Heart right ventricle (tissue), 16 donors: Measurements from ENCODE around the gene SETBP1. TPM values are rescaled to one million over a fixed set of nuclear protein-coding genes. Genes with fewer than 3 reads are reported as not detected.

Source experiments
- ATAC-seq, 8 donors: fragments of 200-7000 bp; cut with Tn5 transposase; one replicate each; pipeline ENCODE4 v1.9.1; 2020; ENCODE audit warnings: mild to moderate bottlenecking in 8 of 8, moderate library complexity in 8 of 8, moderate number of reproducible peaks in 1 of 8
- DNase-seq, 2 donors: peaks; one replicate each; pipeline ENCODE4 v3.0.0-alpha.2; 2020
- H3K27ac ChIP-seq, 10 donors: fragments of 200-600 bp; sonication (generic) in 2 of 10; one replicate each; pipeline versions ENCODE4 v1.5.0 to v1.8.0; 2020 to 2022; ENCODE audit warnings: mild to moderate bottlenecking in 3 of 10
- H3K27me3 ChIP-seq, 7 donors: fragments of 200-600 bp; one replicate each; pipeline ENCODE4 v1.8.0; 2021 to 2022; ENCODE audit warnings: mild to moderate bottlenecking in 2 of 7
- H3K36me3 ChIP-seq, 9 donors: fragments of 200-600 bp; sonication (generic) in 1 of 9; one replicate each; pipeline versions ENCODE4 v1.5.0 to v1.8.0; 2020 to 2022; ENCODE audit warnings: mild to moderate bottlenecking in 2 of 9
- H3K4me1 ChIP-seq, 9 donors: fragments of 200-600 bp; sonication (generic) in 1 of 9; one replicate each; pipeline versions ENCODE4 v1.5.0 to v1.8.0; 2020 to 2022; ENCODE audit warnings: mild to moderate bottlenecking in 4 of 9
- H3K4me3 ChIP-seq, 10 donors: fragments of 200-600 bp; sonication (generic) in 2 of 10; one replicate each; pipeline versions ENCODE4 v1.5.0 to v1.8.0; 2020 to 2022; ENCODE audit warnings: mild to moderate bottlenecking in 7 of 10, moderate library complexity in 2 of 10
- H3K9me3 ChIP-seq, 11 donors: fragments of 200-600 bp in 10 of 11; sonication (generic) in 2 of 11; one replicate each; pipeline versions ENCODE4 v1.5.0 to v1.8.0; 2013 to 2022; ENCODE audit warnings: mild to moderate bottlenecking in 2 of 11, control low read depth in 1 of 11, moderate library complexity in 1 of 11
- CTCF ChIP-seq, 9 donors: fragments of 200-600 bp; sonication (generic) in 2 of 9; IDR thresholded peaks; one replicate each; pipeline versions ENCODE4 v1.5.0 to v1.8.0; 2021 to 2022; ENCODE audit warnings: antibody characterized with exemption in 9 of 9, mild to moderate bottlenecking in 5 of 9, moderate library complexity in 1 of 9
- WGBS, 2 donors: extraction: QIAGEN DNeasy Blood & Tissue Kit; methylation state at CpG; one replicate each; pipeline ENCODE4 v1.1.7; 2013; ENCODE audit warnings: inconsistent platforms in 1 of 2; 5-methylcytosine and 5-hydroxymethylcytosine counted together
- intact Hi-C, 10 donors: fragments of 100-400 bp; cut with DNase I; formaldehyde crosslinking; loops; one replicate each; pipeline versions ENCODE4 v1.11.1 to v1.14.2; 2022
- polyA plus RNA-seq, 2 donors: library from polyadenylated mRNA; stranded (reverse); fragments of 200-250 nt; gene quantifications; one replicate each; pipeline ENCODE4 v1.2.3, GENCODE V29; 2013
- total RNA-seq, 10 donors: library from RNA; stranded (reverse); fragmentation: NEBNext Ultra II Directional in 3 of 10; extraction: Animal tissue kit (Norgen Biotek cat#: 25700) in 3 of 10; gene quantifications; one replicate each; pipeline versions ENCODE4 v1.2.1 to v1.2.4, GENCODE V29; 2021 to 2023
- donor health status: Arrhythmogenic right ventricular cardiomyopathy.
- donor health status: ischemic (EF 13 %, LVEDD 7.1; RV severe dilation, severe dysfunction).
- donor health status: healthy with polysubstance abuse.
- donor health status: DM: no; HTN: yes; CAD: no.
- donor health status: DM: no; HTN: no; CAD: no.
- donor health status: ischemic (EF 25% LVEDD 6.9; RV normal size, moderate dysfunction).
- donor health status: ischemic (EF 25% LVEDD 5.7; RV mildly dilated, moderate dysfunction).
- donor health status: healthy.
- donor health status: DM: yes; HTN: yes; CAD: no.
- donor health status: Ischemic cardiomyopathy.
- donor health status: ischemic (EF 35%, LVEDD 5.7; RV mildly dilated, moderate dysfunction).
- donor health status: nonischemic (EF 11% LVEDD 7.7; RV severe dilation, severe dysfunction).
- donor health status: DM: yes; HTN: yes; CAD: no.
- donor health status: PGD.
- donor health status: ischemic (EF 29% LVEDD 5.4; RV normal size, mild dysfunction).
- donor health status: nonischemic (EF 23%, LVEDD 6.1; RV moderate dilation, normal function).

SETBP1 gene
- total and polyA plus RNA-seq, 12 donors = 0.71 to 12.2 (median 6.1) TPM

GRCh38 chr18:45059695-45060094 lies 379.0 kb downstream of the SETBP1 start:
- no peak for DNase-seq
- intact Hi-C loops = no loop called here
- Histone ChIP-seq H3K4me1 (peaks cover 0 to 6% (median 0%) of the 10 kb centered on the region in 9 donors), H3K27me3 (no peaks in the 10 kb centered on the region), H3K36me3 (peaks cover 0 to 10% (median 0%) of the 10 kb centered on the region in 9 donors), H3K9me3 (no peaks in the 10 kb centered on the region), H3K27ac (no peak overlapping the region), H3K4me3 (no peak overlapping the region)
- TF ChIP-seq CTCF (IDR thresholded peaks at IDR 0.05) = no peak
- WGBS, 2 donors = 84 to 89% methylated on average over 2 of the region's 2 CpGs
- peak in 1 of 8 donors; percentile 47 for ATAC-seq

GRCh38 chr18:45060102-45060501 lies 379.4 kb downstream of the SETBP1 start:
- ATAC-seq = no peak
- H3K27me3 ChIP-seq = no peaks in the 10 kb centered on the region
- intact Hi-C loops = no loop called here
- H3K27ac ChIP-seq = no peak overlapping the region
- H3K36me3 ChIP-seq = peaks cover 0 to 10% (median 0%) of the 10 kb centered on the region in 9 donors
- peaks cover 0 to 9% (median 2%) of the 10 kb centered on the region in 9 donors for H3K4me1 ChIP-seq
- no peak overlapping the region for H3K4me3 ChIP-seq
- H3K9me3 ChIP-seq = no peaks in the 10 kb centered on the region
- no peak for DNase-seq
- no peak for TF ChIP-seq CTCF (IDR thresholded peaks at IDR 0.05)

GRCh38 chr18:45061359-45061758 lies 380.7 kb downstream of the SETBP1 start:
- intact Hi-C loops = no loop called here
- H3K27me3 ChIP-seq = no peaks in the 10 kb centered on the region
- 81 to 91% methylated on average over 2 of the region's 2 CpGs for WGBS, 2 donors

GRCh38 chr18:45063246-45064038 lies 382.8 kb downstream of the SETBP1 start:
- Histone ChIP-seq H3K36me3 (peaks cover 0 to 10% (median 0%) of the 10 kb centered on the region in 9 donors), H3K27me3 (no peaks in the 10 kb centered on the region), H3K4me1 (peaks cover 0 to 34% (median 21%) of the 10 kb centered on the region in 9 donors), H3K4me3 (no peak overlapping the region), H3K9me3 (no peaks in the 10 kb centered on the region), H3K27ac (no peak overlapping the region)
- intact Hi-C loops = no loop called here
- DNase-seq = no peak
- WGBS, 2 donors = 91 to 93% methylated on average over 50 to 55 of the region's 55 CpGs
- no peak for ATAC-seq
- TF ChIP-seq CTCF (IDR thresholded peaks at IDR 0.05) = no peak

More at GRCh38 chr18:45061359-45061758, 380.7 kb downstream of the SETBP1 start:
- no peak for TF ChIP-seq CTCF (IDR thresholded peaks at IDR 0.05)
- H3K4me1 ChIP-seq = peaks cover 0 to 22% (median 14%) of the 10 kb centered on the region in 9 donors
- H3K4me3 ChIP-seq = no peak overlapping the region
- H3K36me3 ChIP-seq = peaks cover 0 to 10% (median 0%) of the 10 kb centered on the region in 9 donors
- H3K27ac ChIP-seq = no peak overlapping the region
- no peak for DNase-seq
- H3K9me3 ChIP-seq = no peaks in the 10 kb centered on the region
- no peak for ATAC-seq
